ENCODE data around the gene MS4A1. TPM values are rescaled to one million over a fixed set of nuclear protein-coding genes. Genes with fewer than 3 reads are reported as not detected.

MS4A1 gene
- total RNA-seq, 1 experiment from 2014 or later: not detected

DNA sequence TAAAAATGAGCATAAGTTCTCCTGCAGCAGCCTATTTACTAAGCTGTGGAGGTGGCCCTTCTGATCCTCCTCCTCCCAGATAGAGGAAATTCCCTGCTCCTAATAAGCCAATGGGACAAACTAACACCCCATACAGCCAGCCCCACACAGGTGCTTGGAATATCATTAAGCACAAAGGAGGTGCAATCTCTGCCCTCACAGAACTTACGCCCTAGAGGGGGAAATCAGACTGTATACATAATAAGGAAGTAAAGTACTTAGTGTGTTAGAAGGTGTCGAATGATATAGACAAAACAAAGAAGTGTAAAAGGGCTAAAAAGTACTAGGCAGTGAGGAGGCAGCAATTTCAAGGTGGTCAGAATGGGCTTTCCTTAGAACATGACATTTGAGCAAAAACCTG is 42.8 kb downstream of the MS4A1 start:
- BruUV-seq (replicated peaks): no TSS peak
- Histone ChIP-seq H3K27me3 (replicated peaks; ENCODE audit: insufficient read depth, low read depth, low read length, poor library complexity) (peaks cover 10% of the 10 kb centered on the region), H3K4me1 (ENCODE audit: insufficient read depth, low read length, poor library complexity, severe bottlenecking) (no peaks in the 10 kb centered on the region), H3K36me3 (ENCODE audit: insufficient read depth, low read length, poor library complexity, severe bottlenecking) (no peaks in the 10 kb centered on the region), H3K27ac (ENCODE audit: low read depth, low read length, poor library complexity, severe bottlenecking) (no peak overlapping the region), H3K9me3 (ENCODE audit: low read depth, low read length, poor library complexity, severe bottlenecking) (no peaks in the 10 kb centered on the region), H3K4me3 (ENCODE audit: low read depth, low read length, poor library complexity, severe bottlenecking) (no peak overlapping the region)
- POLR2A ChIA-PET (ENCODE audit: low non-redundant PET): no interaction called here
- DNase-seq (ENCODE audit: low spot score): no peak
- TF ChIP-seq EZH2 (IDR thresholded peaks at IDR 0.05; ENCODE audit: borderline replicate concordance, low read depth, low read length, poor library complexity, severe bottlenecking): no peak
- TF ChIP-seq, protein P1, sequence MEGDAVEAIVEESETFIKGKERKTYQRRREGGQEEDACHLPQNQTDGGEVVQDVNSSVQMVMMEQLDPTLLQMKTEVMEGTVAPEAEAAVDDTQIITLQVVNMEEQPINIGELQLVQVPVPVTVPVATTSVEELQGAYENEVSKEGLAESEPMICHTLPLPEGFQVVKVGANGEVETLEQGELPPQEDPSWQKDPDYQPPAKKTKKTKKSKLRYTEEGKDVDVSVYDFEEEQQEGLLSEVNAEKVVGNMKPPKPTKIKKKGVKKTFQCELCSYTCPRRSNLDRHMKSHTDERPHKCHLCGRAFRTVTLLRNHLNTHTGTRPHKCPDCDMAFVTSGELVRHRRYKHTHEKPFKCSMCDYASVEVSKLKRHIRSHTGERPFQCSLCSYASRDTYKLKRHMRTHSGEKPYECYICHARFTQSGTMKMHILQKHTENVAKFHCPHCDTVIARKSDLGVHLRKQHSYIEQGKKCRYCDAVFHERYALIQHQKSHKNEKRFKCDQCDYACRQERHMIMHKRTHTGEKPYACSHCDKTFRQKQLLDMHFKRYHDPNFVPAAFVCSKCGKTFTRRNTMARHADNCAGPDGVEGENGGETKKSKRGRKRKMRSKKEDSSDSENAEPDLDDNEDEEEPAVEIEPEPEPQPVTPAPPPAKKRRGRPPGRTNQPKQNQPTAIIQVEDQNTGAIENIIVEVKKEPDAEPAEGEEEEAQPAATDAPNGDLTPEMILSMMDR (conservative IDR thresholded peaks at IDR 0.05; ENCODE audit: low read depth, low read length): no peak
- intact Hi-C loops (cut with micrococcal nuclease; ENCODE audit: unreplicated experiment): no loop called here
- CTCF ChIA-PET: no interaction called here

DNA sequence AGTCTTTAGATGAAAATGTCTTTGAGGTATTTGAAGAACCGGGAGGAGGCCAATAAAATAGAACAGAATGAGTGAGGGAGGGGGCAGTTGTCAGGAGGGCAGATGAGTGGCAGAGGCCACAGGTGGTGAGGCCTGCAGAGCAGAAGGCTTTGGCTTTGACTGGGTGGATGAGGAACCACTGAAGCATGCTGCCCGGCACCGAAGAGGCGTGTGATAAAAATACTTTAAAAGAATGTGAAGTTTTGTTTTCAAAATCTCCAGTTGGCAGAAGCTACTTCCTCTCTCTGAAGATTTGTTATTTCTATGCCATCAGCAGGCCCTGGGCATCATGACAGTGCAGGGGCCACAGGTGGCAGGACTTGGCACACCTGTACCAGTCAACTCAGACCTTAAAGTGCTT is 43.2 kb downstream of the MS4A1 start:
- intact Hi-C loops (cut with micrococcal nuclease; ENCODE audit: unreplicated experiment): no loop called here
- DNase-seq (ENCODE audit: low spot score): no peak
- Histone ChIP-seq H3K27ac (ENCODE audit: low read depth, low read length, poor library complexity, severe bottlenecking) (no peak overlapping the region), H3K4me3 (ENCODE audit: low read depth, low read length, poor library complexity, severe bottlenecking) (no peak overlapping the region), H3K4me1 (ENCODE audit: insufficient read depth, low read length, poor library complexity, severe bottlenecking) (no peaks in the 10 kb centered on the region), H3K9me3 (ENCODE audit: low read depth, low read length, poor library complexity, severe bottlenecking) (no peaks in the 10 kb centered on the region), H3K27me3 (replicated peaks; ENCODE audit: insufficient read depth, low read depth, low read length, poor library complexity) (peaks cover 12% of the 10 kb centered on the region), H3K36me3 (ENCODE audit: insufficient read depth, low read length, poor library complexity, severe bottlenecking) (no peaks in the 10 kb centered on the region)
- BruUV-seq (replicated peaks): no TSS peak
- POLR2A ChIA-PET (ENCODE audit: low non-redundant PET): no interaction called here
- CTCF ChIA-PET: no interaction called here
- TF ChIP-seq EZH2 (IDR thresholded peaks at IDR 0.05; ENCODE audit: borderline replicate concordance, low read depth, low read length, poor library complexity, severe bottlenecking): no peak
- TF ChIP-seq, protein P1 (conservative IDR thresholded peaks at IDR 0.05; ENCODE audit: low read depth, low read length): no peak

DNA sequence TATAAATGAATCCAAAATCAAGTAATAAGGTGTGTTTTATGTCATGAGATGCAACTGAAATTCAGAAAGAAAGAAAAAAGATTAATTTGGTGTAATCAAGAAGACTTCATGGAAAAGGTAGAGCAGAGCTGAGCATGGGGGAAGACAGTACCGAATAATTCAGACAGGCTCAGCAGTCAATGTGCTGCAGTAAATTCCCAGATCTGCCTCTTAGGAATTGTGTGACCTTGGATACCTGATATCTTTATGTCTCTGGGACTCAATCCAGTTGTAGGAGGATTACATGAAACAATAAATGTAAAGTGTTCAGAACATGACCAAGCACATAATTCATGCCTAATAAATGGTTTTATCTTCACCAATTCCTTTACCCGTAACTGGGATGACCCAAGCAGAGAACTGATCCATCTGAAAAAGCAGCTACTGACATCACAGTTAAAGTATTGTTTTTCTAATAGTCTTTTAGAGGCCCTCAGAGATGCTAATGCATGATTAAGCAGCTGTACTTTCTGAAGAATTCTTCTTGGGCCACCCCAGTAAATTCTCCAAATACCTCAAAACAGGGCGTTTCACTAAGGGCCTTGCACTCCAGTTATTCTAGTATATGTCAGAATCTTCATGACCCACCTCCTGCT is 44.7 kb downstream of the MS4A1 start:
- no peak for DNase-seq (ENCODE audit: low spot score)
- H3K27me3 ChIP-seq (replicated peaks; ENCODE audit: insufficient read depth, low read depth, low read length, poor library complexity): peaks cover 13% of the 10 kb centered on the region
- CTCF ChIA-PET: no interaction called here
- BruUV-seq (replicated peaks): no TSS peak
- intact Hi-C loops (cut with micrococcal nuclease; ENCODE audit: unreplicated experiment): no loop called here
- no peaks in the 10 kb centered on the region for H3K36me3 ChIP-seq (ENCODE audit: insufficient read depth, low read length, poor library complexity, severe bottlenecking)
- no peak overlapping the region for H3K27ac ChIP-seq (ENCODE audit: low read depth, low read length, poor library complexity, severe bottlenecking)
- no peaks in the 10 kb centered on the region for H3K4me1 ChIP-seq (ENCODE audit: insufficient read depth, low read length, poor library complexity, severe bottlenecking)
- H3K4me3 ChIP-seq (ENCODE audit: low read depth, low read length, poor library complexity, severe bottlenecking): no peak overlapping the region
- POLR2A ChIA-PET (ENCODE audit: low non-redundant PET): no interaction called here
- no peak for TF ChIP-seq EZH2 (IDR thresholded peaks at IDR 0.05; ENCODE audit: borderline replicate concordance, low read depth, low read length, poor library complexity, severe bottlenecking)
- TF ChIP-seq, protein P1 (conservative IDR thresholded peaks at IDR 0.05; ENCODE audit: low read depth, low read length): no peak
- H3K9me3 ChIP-seq (ENCODE audit: low read depth, low read length, poor library complexity, severe bottlenecking): no peaks in the 10 kb centered on the region
